Measurements from ENCODE around the gene FAM13A.
A peak's percentile ranks its signal among the peaks of the same experiment; 100 is the strongest.
"Not testable (repeated sequence)": the region's sequence is repeated elsewhere in the genome, so short reads cannot be mapped to it uniquely, and the experiment has no call there.

Gene FAM13A

DNA sequence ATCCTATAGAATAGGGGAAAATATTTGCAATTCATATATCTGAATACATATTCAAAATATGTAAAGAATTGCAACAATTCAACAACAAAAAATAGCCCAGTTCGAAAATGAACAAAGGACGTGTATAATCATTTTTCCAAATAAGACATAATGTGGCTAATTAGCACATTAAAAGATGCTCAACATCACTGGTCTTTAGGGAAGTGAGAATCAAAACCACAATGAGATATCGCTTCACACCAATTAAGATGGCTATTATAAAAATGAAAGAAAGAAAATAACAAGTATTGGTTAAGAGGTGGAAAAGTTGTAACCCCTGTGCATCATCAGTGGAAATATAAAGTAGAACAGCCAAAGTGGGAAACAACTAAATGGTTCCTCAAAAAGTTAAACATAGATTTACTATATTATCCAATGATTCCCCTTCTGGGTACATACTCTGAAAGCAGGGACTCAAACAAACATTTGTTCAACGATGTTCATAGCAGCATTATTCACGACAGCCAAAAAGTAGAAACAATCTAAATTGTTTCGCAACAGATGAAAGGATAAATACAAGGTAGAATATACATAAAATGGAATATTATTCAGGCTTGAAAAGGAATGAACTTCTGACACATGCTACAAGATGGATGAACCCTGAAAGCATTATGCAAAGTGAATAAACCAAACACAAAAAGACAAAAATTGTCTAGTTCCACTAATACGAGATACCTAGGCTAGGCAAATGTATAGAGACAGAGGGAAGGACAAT lies 12.7 kb downstream of the FAM13A start:
- no peak for DNase-seq (ENCODE audit: low read depth in 2 of 2, low spot score in 1 of 2)

DNA sequence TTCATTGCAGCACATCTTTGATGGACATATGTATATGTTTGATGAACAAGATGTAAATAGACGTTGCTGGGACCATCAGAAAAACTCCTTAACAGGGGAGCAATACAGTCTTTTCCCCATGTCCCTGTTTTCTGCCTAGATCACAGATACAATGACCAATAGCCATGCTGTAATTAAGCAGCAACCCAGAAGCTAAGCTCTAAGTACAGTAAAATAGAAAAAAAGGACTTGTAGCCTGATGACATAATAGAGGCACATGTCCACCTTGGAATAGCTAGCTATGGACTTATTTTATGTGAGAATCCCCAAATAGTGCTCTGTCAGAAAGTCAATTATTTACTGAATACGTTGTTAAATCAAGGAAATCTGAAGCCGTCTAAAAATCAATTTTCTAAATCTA lies 14.9 kb downstream of the FAM13A start:
- no peak for DNase-seq (ENCODE audit: low read depth in 2 of 2, low spot score in 1 of 2)

GRCh38 chr4:89039730-89040338 lies 17.2 kb downstream of the FAM13A start:
- DNase-seq (ENCODE audit: low read depth in 2 of 2, low spot score in 1 of 2) = no peak

- DNase-seq (ENCODE audit: low read depth in 2 of 2, low spot score in 1 of 2) = no peak
These were observed 20.4 kb downstream of the FAM13A start for GRCh38 chr4:89036535-89036934.

GRCh38 chr4:89031272-89031671 lies 25.7 kb downstream of the FAM13A start:
- DNase-seq (ENCODE audit: low read depth in 2 of 2, low spot score in 1 of 2) = no peak

DNA sequence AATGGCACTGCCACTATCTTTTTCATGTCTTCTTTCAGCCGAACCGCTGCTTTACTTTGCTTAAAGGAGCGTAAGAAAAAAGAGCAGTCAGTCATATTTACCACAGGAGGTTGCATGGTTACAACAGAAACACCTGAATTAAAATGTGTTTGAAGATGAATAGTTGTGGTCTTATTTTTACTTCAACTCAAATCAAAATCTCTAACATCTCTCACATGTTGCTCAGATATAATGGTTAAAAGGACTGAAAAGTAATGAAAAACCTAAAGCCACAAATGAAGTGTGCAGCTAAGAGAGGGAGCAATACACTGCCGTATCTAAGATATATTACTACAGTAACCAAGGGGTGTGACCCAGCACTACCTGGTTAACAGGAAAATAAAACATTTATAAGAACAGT lies 27.4 kb downstream of the FAM13A start:
- DNase-seq (ENCODE audit: low read depth in 2 of 2, low spot score in 1 of 2) = no peak

DNA sequence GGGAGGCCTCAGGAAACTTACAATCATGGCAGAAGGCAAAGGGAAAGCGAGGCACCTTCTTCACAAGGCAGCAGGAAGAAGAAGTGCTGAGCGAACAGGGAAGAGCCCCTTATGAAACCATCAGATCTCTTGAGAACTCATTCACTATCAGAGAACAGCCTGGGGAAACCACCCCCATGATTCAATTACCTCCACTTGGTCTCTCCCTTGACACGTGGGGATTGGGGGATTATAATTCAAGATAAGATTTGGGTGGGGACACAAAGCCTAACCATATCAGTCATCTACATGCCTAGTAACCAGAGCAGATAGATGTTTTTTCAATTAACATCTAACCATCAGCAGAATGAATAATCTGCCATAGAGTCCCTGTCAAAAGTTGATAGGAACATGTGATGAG lies 30.4 kb downstream of the FAM13A start:
- no peak for DNase-seq (ENCODE audit: low read depth in 2 of 2, low spot score in 1 of 2)

GRCh38 chr4:89024051-89024675 lies 32.8 kb downstream of the FAM13A start:
- peak in 1 of 2 donors; percentile 14 for DNase-seq (ENCODE audit: low read depth in 2 of 2, low spot score in 1 of 2)

DNA sequence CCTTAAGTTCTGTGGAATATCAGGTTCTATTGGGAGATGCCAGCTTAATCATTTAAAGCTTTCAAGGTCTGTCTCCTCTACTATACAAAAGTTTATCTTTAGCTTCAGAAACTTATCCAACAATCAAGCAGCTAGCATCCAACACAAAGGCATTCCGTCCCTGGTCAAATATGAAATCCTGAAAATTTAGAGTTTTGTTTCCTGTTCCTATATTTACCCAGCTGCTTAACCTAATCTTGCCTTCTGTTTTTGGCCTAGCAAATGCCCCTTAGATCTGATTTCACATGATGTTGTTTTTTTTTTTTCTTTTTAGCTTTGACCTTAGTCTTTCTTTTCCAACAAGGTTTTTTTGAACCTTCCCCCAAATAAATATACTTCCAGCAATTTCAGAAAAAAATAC lies 33.8 kb downstream of the FAM13A start:
- DNase-seq (ENCODE audit: low read depth in 2 of 2, low spot score in 1 of 2) = no peak

- DNase-seq (ENCODE audit: low read depth in 2 of 2, low spot score in 1 of 2) = no peak
These were observed 34.4 kb downstream of the FAM13A start for GRCh38 chr4:89022426-89023128.

DNA sequence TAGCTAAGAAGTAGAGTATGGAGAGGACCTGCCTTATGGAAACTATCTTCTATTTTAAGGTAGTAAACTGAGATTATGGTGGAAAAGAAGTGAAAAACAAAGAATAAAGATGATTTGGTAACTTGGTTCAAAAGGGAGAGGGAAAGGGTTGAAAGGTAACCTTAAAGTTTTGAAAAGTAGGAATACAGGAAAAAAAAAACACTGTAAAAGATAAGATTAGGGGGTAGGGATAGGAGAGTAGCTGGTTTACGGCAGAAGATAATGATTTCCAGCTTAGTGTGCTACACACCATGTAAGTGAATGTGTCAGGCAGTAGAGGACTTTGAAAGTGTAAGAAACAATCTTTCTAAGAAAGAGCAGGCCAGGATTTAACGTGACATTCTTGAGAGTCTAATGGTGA lies 35.3 kb downstream of the FAM13A start:
- DNase-seq (ENCODE audit: low read depth in 2 of 2, low spot score in 1 of 2) = no peak

DNA sequence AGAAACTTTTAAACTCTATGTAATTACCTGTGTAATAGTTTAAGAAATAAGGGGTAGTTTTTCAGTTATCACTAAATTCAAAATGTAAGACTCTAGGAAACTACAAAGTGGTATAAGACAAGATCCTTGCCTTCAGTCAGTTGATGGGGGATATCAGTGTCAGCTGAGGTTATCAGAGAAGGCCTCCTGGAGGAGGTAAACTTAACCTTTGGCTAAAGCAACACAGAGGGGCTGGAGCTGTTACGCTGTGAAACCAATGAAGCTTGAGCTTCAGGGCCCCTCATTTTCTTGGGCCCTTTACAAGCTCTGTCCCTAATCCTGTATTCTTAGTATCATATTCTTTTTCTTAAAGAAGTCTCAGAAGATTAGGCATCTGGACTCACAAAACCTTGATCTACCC lies 35.9 kb downstream of the FAM13A start:
- DNase-seq (ENCODE audit: low read depth in 2 of 2, low spot score in 1 of 2) = no peak

- DNase-seq (ENCODE audit: low read depth in 2 of 2, low spot score in 1 of 2) = not testable (repeated sequence)
These were observed 42.1 kb downstream of the FAM13A start for GRCh38 chr4:89014897-89015296.

DNA sequence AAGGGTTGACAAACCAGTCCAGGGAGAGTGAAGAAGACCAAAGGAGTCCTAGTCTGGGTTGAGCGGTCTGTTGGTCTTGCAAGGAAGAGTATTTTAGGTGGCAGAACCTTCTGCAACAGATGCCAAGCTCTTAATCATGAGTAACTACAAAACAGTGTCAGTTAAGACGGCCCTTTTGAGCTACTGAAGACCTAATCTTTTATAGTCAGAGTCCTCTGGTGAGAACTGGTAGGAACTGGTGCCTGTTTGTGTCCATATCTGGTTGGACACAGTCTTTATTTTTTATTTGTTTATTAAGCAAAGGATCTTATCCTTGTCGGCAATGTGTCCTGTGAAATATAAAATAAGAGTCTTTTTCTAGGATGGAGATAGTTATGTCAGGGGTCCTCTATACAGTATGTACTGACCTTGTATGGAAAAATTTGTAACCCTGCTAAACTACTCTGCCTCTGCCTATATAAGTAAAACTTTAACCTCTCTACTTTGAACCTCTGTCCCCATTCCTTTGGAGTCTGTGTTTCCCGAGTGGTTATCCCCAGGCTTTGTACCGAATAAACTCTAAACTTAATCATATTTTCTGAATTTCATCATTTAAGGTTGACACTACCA lies 47.1 kb downstream of the FAM13A start:
- no peak for DNase-seq (ENCODE audit: low read depth in 2 of 2, low spot score in 1 of 2)

DNA sequence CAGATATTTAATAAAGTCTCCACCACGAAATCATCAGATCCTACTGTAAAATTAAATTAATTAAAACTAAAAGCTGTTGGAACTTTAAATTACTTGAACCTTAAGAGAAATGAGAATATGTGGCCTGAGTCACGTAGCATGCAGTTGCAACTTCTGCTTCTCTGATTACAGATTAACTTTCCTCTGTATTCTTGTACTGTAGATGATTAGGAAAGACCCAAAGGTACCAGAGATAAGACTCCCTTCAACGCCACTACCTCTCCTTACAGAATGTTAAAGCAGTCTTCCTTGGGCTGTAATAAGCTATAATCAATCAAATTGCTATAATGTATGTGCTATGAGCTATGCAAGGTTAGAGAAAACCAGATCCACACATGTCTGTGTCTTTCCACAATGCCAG lies 47.9 kb downstream of the FAM13A start:
- DNase-seq (ENCODE audit: low read depth in 2 of 2, low spot score in 1 of 2) = no peak

- DNase-seq (ENCODE audit: low read depth in 2 of 2, low spot score in 1 of 2) = no peak
These were observed 48.8 kb downstream of the FAM13A start for GRCh38 chr4:89008166-89008565.

GRCh38 chr4:89007338-89007939 lies 49.5 kb downstream of the FAM13A start:
- no peak for DNase-seq (ENCODE audit: low read depth in 2 of 2, low spot score in 1 of 2)

DNA sequence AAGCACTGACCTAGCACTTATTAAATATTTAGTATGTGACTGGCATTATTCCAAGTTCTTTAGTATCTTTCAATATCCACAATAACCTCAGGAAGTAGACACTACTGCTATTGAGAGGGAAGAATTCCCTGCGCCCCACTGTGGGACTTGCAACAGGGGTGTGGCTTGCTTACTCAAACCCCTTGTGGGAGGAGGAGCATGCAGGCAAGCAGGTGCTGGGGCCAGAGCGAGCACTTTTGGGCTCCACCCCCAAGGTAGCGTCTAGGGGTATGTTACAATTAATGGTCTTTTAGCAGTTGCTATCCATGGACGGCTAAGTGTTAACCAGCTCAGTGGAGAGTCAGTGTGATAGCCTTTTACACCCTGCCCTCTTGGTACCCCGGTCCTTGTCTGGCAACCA lies 50.7 kb downstream of the FAM13A start:
- DNase-seq (ENCODE audit: low read depth in 2 of 2, low spot score in 1 of 2) = no peak

DNA sequence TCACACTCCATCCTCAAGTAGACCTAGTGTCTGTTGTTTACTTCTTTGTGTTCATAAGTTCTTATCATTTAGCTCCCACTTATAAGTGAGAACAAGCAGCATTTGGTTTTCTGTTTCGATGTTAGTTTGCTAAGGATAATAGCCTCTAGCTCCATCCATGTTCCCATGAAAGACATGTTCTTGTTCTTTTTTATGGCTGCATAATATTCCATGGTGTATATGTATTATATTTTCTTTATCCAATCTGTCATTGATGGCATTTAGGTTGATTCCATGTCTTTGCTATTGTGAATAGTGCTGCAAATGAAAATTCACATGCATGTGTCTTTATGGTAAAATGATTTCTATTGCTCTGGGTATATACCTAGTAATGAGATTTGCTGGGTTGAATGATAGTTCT lies 51.9 kb downstream of the FAM13A start:
- not testable (repeated sequence) for DNase-seq (ENCODE audit: low read depth in 2 of 2, low spot score in 1 of 2)

- no peak for DNase-seq (ENCODE audit: low read depth in 2 of 2, low spot score in 1 of 2)
These were observed 55.1 kb downstream of the FAM13A start for GRCh38 chr4:89001647-89002445.

Measured in stimulated activated CD8-positive, alpha-beta memory T cell treated with anti-CD3 and anti-CD28 coated beads, Interleukin-4, amount 100 ng/mL, for 1 hour (primary cell).